GM12878 (cell line): ENCODE data around the gene NTSR1. TPM values are rescaled to one million over a fixed set of nuclear protein-coding genes. Genes with fewer than 3 reads are reported as not detected.

Experiments
- ATAC-seq: fragments of 200-7000 bp; cut with Tn5 transposase; 3 replicates; pipeline ENCODE4 v1.9.1; 2020; ENCODE audit warnings: mild to moderate bottlenecking, moderate library complexity
- BruUV-seq: library from RNA; stranded (reverse); fragments of 400-500 nt; replicated peaks from 2 replicates; lab custom pipeline; 2021; lab: Mats Ljungman, UMichigan
- CTCF ChIA-PET: fragments of 300-600 bp; sonication (Branson Sonifier 250); formaldehyde crosslinking; extraction: SDS; loops from one replicate; lab custom pipeline; 2021; ENCODE audit warnings: inconsistent platforms; lab: Yijun Ruan, JAX
- POLR2A ChIA-PET: fragments of 350-600 bp; formaldehyde crosslinking; extraction: SDS; loops from one replicate; lab custom pipeline; 2021; ENCODE audit warnings: inconsistent platforms; lab: Charles Lee
- RAD21 ChIA-PET: fragments of 300-600 bp; sonication (Branson Sonifier 250); formaldehyde crosslinking; loops from one replicate; lab custom pipeline; 2023; ENCODE audit warnings: antibody characterized with exemption; ENCODE audit not compliant: unreplicated experiment; lab: Charles Lee
- SMC1A ChIA-PET: fragments of 300-600 bp; sonication (Branson Sonifier 250); formaldehyde crosslinking; loops from one replicate; lab custom pipeline; 2023; ENCODE audit not compliant: unreplicated experiment, uncharacterized antibody; lab: Charles Lee
- DNase-seq: peaks from one replicate; pipeline ENCODE4 v3.0.0-alpha.2; 2011; ENCODE audit warnings: low read depth, low spot score
- FAIRE-seq: peaks from 3 replicates; lab custom pipeline; 2011; peaks lifted over from hg19 to GRCh38; lab: Jason Lieb, UNC
- H2AFZ ChIP-seq: 2 replicates; pipeline ENCODE4 v1.6.0; 2011; ENCODE audit warnings: low read depth, low read length, control low read depth; ENCODE audit not compliant: control insufficient read depth
- H3K27ac ChIP-seq: 2 replicates; pipeline ENCODE4 v1.5.1; 2011; ENCODE audit warnings: control low read depth; ENCODE audit not compliant: control insufficient read depth, insufficient read depth
- H3K27me3 ChIP-seq, 2 experiments: replicated peaks in 1 of 2; 2 replicates each; pipeline versions ENCODE4 v1.6.0 to v1.6.1; 2011; ENCODE audit warnings: low read length in 1 of 2; ENCODE audit not compliant: control insufficient read depth in 2 of 2, insufficient read depth in 2 of 2
- H3K36me3 ChIP-seq, 2 experiments: 2 replicates each; pipeline ENCODE4 v1.5.1; 2011; ENCODE audit warnings: low read length in 1 of 2; ENCODE audit not compliant: control insufficient read depth in 2 of 2, insufficient read depth in 2 of 2
- H3K4me1 ChIP-seq: 2 replicates; pipeline ENCODE4 v1.6.1; 2011; ENCODE audit warnings: mild to moderate bottlenecking, low read length, moderate library complexity, mixed read lengths; ENCODE audit not compliant: control insufficient read depth, insufficient read depth
- H3K4me2 ChIP-seq: 2 replicates; pipeline ENCODE4 v1.6.0; 2011; ENCODE audit warnings: control low read depth; ENCODE audit not compliant: control insufficient read depth, insufficient read depth
- H3K4me3 ChIP-seq: fragments of 200-600 bp; sonication (generic); 2 replicates; pipeline ENCODE4 v1.5.1; 2016
- H3K79me2 ChIP-seq: 2 replicates; pipeline ENCODE4 v1.6.0; 2011; ENCODE audit warnings: low read length; ENCODE audit not compliant: control insufficient read depth, insufficient read depth
- H3K9ac ChIP-seq: 2 replicates; pipeline ENCODE4 v1.8.0; 2011; ENCODE audit warnings: low read length, control low read depth, mixed read lengths; ENCODE audit not compliant: control insufficient read depth, insufficient read depth
- H3K9me3 ChIP-seq: replicated peaks from 3 replicates; pipeline ENCODE4 v1.5.1; 2011; ENCODE audit warnings: mild to moderate bottlenecking, low read length; ENCODE audit not compliant: control insufficient read depth, insufficient read depth
- H4K20me1 ChIP-seq: 2 replicates; pipeline ENCODE4 v1.6.0; 2011; ENCODE audit not compliant: control insufficient read depth, insufficient read depth
- CHD4 ChIP-seq: fragments of 200-600 bp; sonication (generic); IDR thresholded peaks from 2 replicates; pipeline ENCODE4 v1.6.1; 2016; ENCODE audit warnings: mild to moderate bottlenecking
- NFYA ChIP-seq: IDR thresholded peaks from 2 replicates; pipeline ENCODE4 v1.6.1; 2011; ENCODE audit warnings: low read depth, mild to moderate bottlenecking, low read length, improper control_type of control experiment, borderline replicate concordance
- NRF1 ChIP-seq: conservative IDR thresholded peaks from 2 replicates; pipeline ENCODE4 v1.6.1; 2011; ENCODE audit warnings: mild to moderate bottlenecking, low read depth, low read length, improper control_type of control experiment
- POLR2AphosphoS5 ChIP-seq: IDR thresholded peaks from 2 replicates; pipeline ENCODE4 v1.6.1; 2011; ENCODE audit warnings: mild to moderate bottlenecking, low read length, inconsistent platforms
- SREBF2 ChIP-seq: IDR thresholded peaks from 2 replicates; pipeline ENCODE4 v1.6.1; 2012; ENCODE audit warnings: mild to moderate bottlenecking, low read length
- WGBS: methylation state at CpG from one replicate; pipeline ENCODE4 v1.1.6; 2016; ENCODE audit warnings: low lambda C conversion rate; ENCODE audit not compliant: insufficient replicate concordance, insufficient coverage; ENCODE audit errors: missing lambda C conversion rate; 5-methylcytosine and 5-hydroxymethylcytosine counted together
- in situ Hi-C: fragments of 300-500 bp; cut with MboI; formaldehyde crosslinking; loops from 9 replicates; pipeline ENCODE4 v1.14.3; 2018; ENCODE audit warnings: mixed read lengths
- intact Hi-C: fragments of 100-400 bp; cut with micrococcal nuclease; formaldehyde crosslinking; loops from one replicate; pipeline ENCODE4 v1.14.2; 2022; ENCODE audit not compliant: unreplicated experiment
- polyA plus RNA-seq, 11 experiments: library from polyadenylated mRNA; depleted of rRNA in 4 of 11; unstranded in 6 of 11; stranded (reverse) in 5 of 11; fragments of >200 nt; fragmentation: Nextera tagmentation in 4 of 11; fragmentation: Illumina TruSeq in 1 of 11; extraction: Ambion mirVana in 4 of 11; extraction: Trizol in 1 of 11; gene quantifications; 1 replicate in 1 of 11; 2 replicates in 10 of 11; pipeline versions ENCODE4 v1.2.1 to v1.2.3, GENCODE V29; 2011 to 2016; ENCODE audit warnings: inconsistent platforms in 2 of 11, missing spikeins in 2 of 11, low read depth in 1 of 11
- total RNA-seq, 4 experiments: library from RNA; depleted of rRNA in 3 of 4; stranded (reverse); fragments of >200 nt in 3 of 4; fragmentation: Illumina TruSeq in 1 of 4; extraction: Trizol in 1 of 4; gene quantifications; 2 replicates each; pipeline versions ENCODE4 v1.2.1 to v1.2.3, GENCODE V29; 2013 to 2021
- TF ChIP-seq, protein P1 (sequence below): IDR thresholded peaks from 2 replicates; pipeline ENCODE4 v1.6.1; 2011; ENCODE audit warnings: low read depth, low read length, improper control_type of control experiment, borderline replicate concordance
- TF ChIP-seq, protein P2 (sequence below): fragments of 450-650 bp; IDR thresholded peaks from 2 replicates; pipeline ENCODE4 v1.6.1; 2016; ENCODE audit warnings: mild to moderate bottlenecking
- TF ChIP-seq, protein P3 (sequence below): IDR thresholded peaks from 2 replicates; pipeline ENCODE4 v1.6.1; 2012; ENCODE audit warnings: low read depth, low read length, improper control_type of control experiment

The NTSR1 gene
- total and polyA plus RNA-seq, 10 of the 15 experiments (the other 5 are each of a cell fraction or from before 2014, with no cell fraction given) = not detected

DNA sequence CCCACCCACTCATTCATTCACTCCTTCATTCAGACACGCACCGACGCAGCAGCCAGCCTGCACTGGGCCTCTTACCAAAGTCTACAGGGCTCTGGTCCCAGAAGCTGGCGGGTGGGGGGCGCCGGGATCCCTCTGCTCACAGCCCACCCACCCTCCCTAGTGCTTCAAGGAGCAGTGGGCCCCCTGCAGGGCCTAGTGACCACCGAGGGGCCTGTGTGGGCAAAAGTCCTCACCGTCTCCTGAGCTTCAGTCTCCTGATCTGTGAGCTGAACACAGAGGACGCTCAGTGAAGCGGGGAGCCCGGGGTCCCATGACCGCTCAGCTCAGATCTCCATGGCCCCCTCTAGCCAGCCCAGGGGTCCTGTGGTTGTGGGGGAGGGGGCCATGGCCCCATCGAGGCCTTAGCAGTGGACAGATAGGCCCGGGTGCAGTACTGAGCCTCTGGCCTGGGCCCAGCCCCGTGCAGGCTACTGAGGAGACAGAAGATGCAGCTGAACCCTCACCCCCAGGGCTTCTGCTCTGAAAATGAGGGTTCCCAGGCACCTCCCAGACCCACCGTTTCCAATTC is 54.2 kb downstream of the NTSR1 start:
- no peak overlapping the region for H3K4me2 ChIP-seq
- no peaks in the 10 kb centered on the region for H3K9me3 ChIP-seq
- no TSS peak for BruUV-seq
- no peaks in the 10 kb centered on the region for H3K36me3 ChIP-seq
- intact Hi-C loops (no loop called here), in situ Hi-C loops (no loop called here)
- no peak for TF ChIP-seq NRF1
- TF ChIP-seq CHD4 = no peak
- TF ChIP-seq NFYA = no peak
- no peak for TF ChIP-seq SREBF2
- no peak for TF ChIP-seq POLR2AphosphoS5
- TF ChIP-seq, protein P1, sequence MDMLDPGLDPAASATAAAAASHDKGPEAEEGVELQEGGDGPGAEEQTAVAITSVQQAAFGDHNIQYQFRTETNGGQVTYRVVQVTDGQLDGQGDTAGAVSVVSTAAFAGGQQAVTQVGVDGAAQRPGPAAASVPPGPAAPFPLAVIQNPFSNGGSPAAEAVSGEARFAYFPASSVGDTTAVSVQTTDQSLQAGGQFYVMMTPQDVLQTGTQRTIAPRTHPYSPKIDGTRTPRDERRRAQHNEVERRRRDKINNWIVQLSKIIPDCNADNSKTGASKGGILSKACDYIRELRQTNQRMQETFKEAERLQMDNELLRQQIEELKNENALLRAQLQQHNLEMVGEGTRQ = no peak
- TF ChIP-seq, protein P2, sequence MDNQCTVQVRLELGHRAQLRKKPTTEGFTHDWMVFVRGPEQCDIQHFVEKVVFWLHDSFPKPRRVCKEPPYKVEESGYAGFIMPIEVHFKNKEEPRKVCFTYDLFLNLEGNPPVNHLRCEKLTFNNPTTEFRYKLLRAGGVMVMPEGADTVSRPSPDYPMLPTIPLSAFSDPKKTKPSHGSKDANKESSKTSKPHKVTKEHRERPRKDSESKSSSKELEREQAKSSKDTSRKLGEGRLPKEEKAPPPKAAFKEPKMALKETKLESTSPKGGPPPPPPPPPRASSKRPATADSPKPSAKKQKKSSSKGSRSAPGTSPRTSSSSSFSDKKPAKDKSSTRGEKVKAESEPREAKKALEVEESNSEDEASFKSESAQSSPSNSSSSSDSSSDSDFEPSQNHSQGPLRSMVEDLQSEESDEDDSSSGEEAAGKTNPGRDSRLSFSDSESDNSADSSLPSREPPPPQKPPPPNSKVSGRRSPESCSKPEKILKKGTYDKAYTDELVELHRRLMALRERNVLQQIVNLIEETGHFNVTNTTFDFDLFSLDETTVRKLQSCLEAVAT = no peak
- TF ChIP-seq, protein P3, sequence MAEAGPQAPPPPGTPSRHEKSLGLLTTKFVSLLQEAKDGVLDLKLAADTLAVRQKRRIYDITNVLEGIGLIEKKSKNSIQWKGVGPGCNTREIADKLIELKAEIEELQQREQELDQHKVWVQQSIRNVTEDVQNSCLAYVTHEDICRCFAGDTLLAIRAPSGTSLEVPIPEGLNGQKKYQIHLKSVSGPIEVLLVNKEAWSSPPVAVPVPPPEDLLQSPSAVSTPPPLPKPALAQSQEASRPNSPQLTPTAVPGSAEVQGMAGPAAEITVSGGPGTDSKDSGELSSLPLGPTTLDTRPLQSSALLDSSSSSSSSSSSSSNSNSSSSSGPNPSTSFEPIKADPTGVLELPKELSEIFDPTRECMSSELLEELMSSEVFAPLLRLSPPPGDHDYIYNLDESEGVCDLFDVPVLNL = no peak
- TF ChIP-seq, all 136 proteins: peak for 0
- FAIRE-seq (no peak), ATAC-seq (no peak), DNase-seq (no peak)
- Histone ChIP-seq H3K79me2 (no peaks in the 10 kb centered on the region), H4K20me1 (no peaks in the 10 kb centered on the region), H3K4me1 (no peaks in the 10 kb centered on the region), H3K27me3 (peaks cover 1 to 3% of the 10 kb centered on the region in 2 experiments; a peak in 3 of 4 replicates), H2AFZ (no peak overlapping the region), H3K27ac (no peak overlapping the region), H3K4me3 (no peak overlapping the region), H3K9ac (no peak overlapping the region)
- ChIA-PET RAD21 (no interaction called here), POLR2A (no interaction called here), SMC1A (no interaction called here), CTCF (interaction anchor here (0.6 kb wide), 1 partner anchor 729 kb away, joined by 3 read pairs; no protein-coding TSS in a partner anchor)
- WGBS = 40% methylated on average over 15 of the region's 16 CpGs
